GM23338 (cell line): ENCODE measurements around the gene CDK18. TPM values are rescaled to one million over a fixed set of nuclear protein-coding genes. Genes with fewer than 3 reads are reported as not detected.

Source experiments
- ATAC-seq: fragments of 200-7000 bp; cut with Tn5 transposase; 3 replicates; pipeline ENCODE4 v1.9.1; 2020
- DNase-seq: peaks from one replicate; pipeline ENCODE4 v3.0.0-alpha.2; 2015; ENCODE audit warnings: low spot score
- H2AFZ ChIP-seq: fragments of 200-600 bp; sonication (generic); 2 replicates; pipeline ENCODE4 v1.8.0; 2016; ENCODE audit warnings: antibody characterized with exemption, mild to moderate bottlenecking, moderate library complexity
- H3F3A ChIP-seq: fragments of 200-600 bp; sonication (generic); replicated peaks from 2 replicates; pipeline ENCODE4 v1.8.0; 2017; ENCODE audit warnings: antibody characterized with exemption, mixed run types, low read depth
- H3K27ac ChIP-seq: fragments of 200-600 bp; sonication (generic); 2 replicates; pipeline ENCODE4 v1.6.1; 2016; ENCODE audit warnings: low read depth
- H3K27me3 ChIP-seq: fragments of 200-600 bp; sonication (generic); 2 replicates; pipeline ENCODE4 v1.8.0; 2016; ENCODE audit warnings: mild to moderate bottlenecking, mixed run types, moderate library complexity; ENCODE audit not compliant: insufficient read depth
- H3K36me3 ChIP-seq: fragments of 200-600 bp; sonication (generic); 2 replicates; pipeline ENCODE4 v1.8.0; 2016; ENCODE audit warnings: mild to moderate bottlenecking; ENCODE audit not compliant: insufficient read depth
- H3K4me1 ChIP-seq: fragments of 200-600 bp; sonication (generic); 2 replicates; pipeline ENCODE4 v1.8.0; 2016; ENCODE audit warnings: mild to moderate bottlenecking, moderate library complexity; ENCODE audit not compliant: insufficient read depth
- H3K4me2 ChIP-seq: fragments of 200-600 bp; sonication (generic); 2 replicates; pipeline ENCODE4 v1.7.1; 2017; ENCODE audit warnings: mixed run types
- H3K4me3 ChIP-seq: fragments of 200-600 bp; sonication (generic); 2 replicates; pipeline ENCODE4 v1.6.1; 2016; ENCODE audit warnings: mixed run types
- H3K79me2 ChIP-seq: fragments of 200-600 bp; sonication (generic); replicated peaks from 2 replicates; pipeline ENCODE4 v1.8.0; 2017; ENCODE audit warnings: mild to moderate bottlenecking; ENCODE audit not compliant: insufficient read depth
- H3K9me2 ChIP-seq: fragments of 200-600 bp; sonication (generic); 2 replicates; pipeline ENCODE4 v1.8.0; 2017; ENCODE audit not compliant: insufficient read depth
- H4K20me1 ChIP-seq: fragments of 200-600 bp; sonication (generic); replicated peaks from 2 replicates; pipeline ENCODE4 v1.8.0; 2017; ENCODE audit warnings: mild to moderate bottlenecking; ENCODE audit not compliant: insufficient read depth
- H3K27ac Mint-ChIP-seq: 2 replicates; pipeline ENCODE4 v1.8.0; 2020; ENCODE audit warnings: inconsistent platforms, mild to moderate bottlenecking, moderate library complexity, mixed read lengths
- H3K27me3 Mint-ChIP-seq: 3 replicates; pipeline ENCODE4 v1.8.0; 2022; ENCODE audit warnings: low read depth, mild to moderate bottlenecking, moderate library complexity, mixed read lengths, inconsistent platforms; ENCODE audit not compliant: insufficient read depth, poor library complexity
- H3K36me3 Mint-ChIP-seq: 3 replicates; pipeline ENCODE4 v1.8.0; 2021; ENCODE audit warnings: low read depth, mild to moderate bottlenecking, inconsistent platforms, moderate library complexity, mixed read lengths
- H3K4me1 Mint-ChIP-seq: 3 replicates; pipeline ENCODE4 v1.8.0; 2020; ENCODE audit warnings: mild to moderate bottlenecking, inconsistent platforms, mixed read lengths
- H3K4me3 Mint-ChIP-seq: 3 replicates; pipeline ENCODE4 v1.8.0; 2021; ENCODE audit warnings: moderate library complexity, mild to moderate bottlenecking, inconsistent platforms, mixed read lengths
- H3K9me3 Mint-ChIP-seq: 3 replicates; pipeline ENCODE4 v1.8.0; 2020; ENCODE audit warnings: moderate library complexity, mild to moderate bottlenecking, inconsistent platforms, mixed read lengths
- CREB1 ChIP-seq: fragments of 250-450 bp; sonication (Bioruptor Pico); IDR thresholded peaks from 2 replicates; pipeline ENCODE4 v1.5.0; 2020; ENCODE audit warnings: low read depth, mild to moderate bottlenecking, moderate library complexity
- ETS1 ChIP-seq: IDR thresholded peaks from 2 replicates; pipeline ENCODE4 v1.6.1; 2016; ENCODE audit warnings: antibody characterized with exemption
- EZH2 ChIP-seq: fragments of 200-600 bp; sonication (generic); IDR thresholded peaks from one replicate; pipeline ENCODE4 v1.8.0; 2017; ENCODE audit warnings: antibody characterized with exemption, mild to moderate bottlenecking, low read depth; ENCODE audit not compliant: unreplicated experiment
- EZH2phosphoT487 ChIP-seq: fragments of 200-600 bp; sonication (generic); IDR thresholded peaks from one replicate; pipeline ENCODE4 v1.8.1; 2018; ENCODE audit warnings: antibody characterized with exemption; ENCODE audit not compliant: unreplicated experiment
- NANOG ChIP-seq: IDR thresholded peaks from 2 replicates; pipeline ENCODE4 v1.6.1; 2016; ENCODE audit warnings: antibody characterized with exemption, borderline replicate concordance
- POLR2AphosphoS5 ChIP-seq: IDR thresholded peaks from 2 replicates; pipeline ENCODE4 v1.6.1; 2016; ENCODE audit warnings: antibody characterized with exemption, low read depth
- STAT1 ChIP-seq: IDR thresholded peaks from one replicate; pipeline ENCODE4 v1.6.1; 2016; ENCODE audit warnings: antibody characterized with exemption; ENCODE audit not compliant: unreplicated experiment
- polyA plus RNA-seq: library from polyadenylated mRNA; unstranded; fragments of >200 nt; fragmentation: Nextera tagmentation; extraction: Ambion mirVana; gene quantifications from 2 replicates; pipeline ENCODE4 v1.2.1, GENCODE V29; 2016
- total RNA-seq: library from RNA; depleted of rRNA; stranded (reverse); fragments of >200 nt; shearing (Covaris generic); gene quantifications from 2 replicates; pipeline ENCODE4 v1.2.3, GENCODE V29; 2014
- TF ChIP-seq, protein P1 (sequence below), 2 experiments: fragments of 200-600 bp in 1 of 2; sonication (generic) in 1 of 2; conservative IDR thresholded peaks; 2 replicates each; pipeline versions ENCODE4 v1.5.1 to v1.6.1; 2016 to 2017; ENCODE audit warnings: antibody characterized with exemption in 2 of 2, low read depth in 2 of 2, mild to moderate bottlenecking in 2 of 2, moderate library complexity in 1 of 2
- TF ChIP-seq, protein P2 (sequence below): IDR thresholded peaks from one replicate; pipeline ENCODE4 v1.6.1; 2018; ENCODE audit warnings: antibody characterized with exemption; ENCODE audit not compliant: unreplicated experiment

The CDK18 gene
- total and polyA plus RNA-seq, 2 experiments from 2014 or later: 21.1 to 46.5 TPM

GRCh38 chr1:205483372-205483771 is 21.1 kb upstream of the CDK18 start (continued):
- TF ChIP-seq, protein P1, sequence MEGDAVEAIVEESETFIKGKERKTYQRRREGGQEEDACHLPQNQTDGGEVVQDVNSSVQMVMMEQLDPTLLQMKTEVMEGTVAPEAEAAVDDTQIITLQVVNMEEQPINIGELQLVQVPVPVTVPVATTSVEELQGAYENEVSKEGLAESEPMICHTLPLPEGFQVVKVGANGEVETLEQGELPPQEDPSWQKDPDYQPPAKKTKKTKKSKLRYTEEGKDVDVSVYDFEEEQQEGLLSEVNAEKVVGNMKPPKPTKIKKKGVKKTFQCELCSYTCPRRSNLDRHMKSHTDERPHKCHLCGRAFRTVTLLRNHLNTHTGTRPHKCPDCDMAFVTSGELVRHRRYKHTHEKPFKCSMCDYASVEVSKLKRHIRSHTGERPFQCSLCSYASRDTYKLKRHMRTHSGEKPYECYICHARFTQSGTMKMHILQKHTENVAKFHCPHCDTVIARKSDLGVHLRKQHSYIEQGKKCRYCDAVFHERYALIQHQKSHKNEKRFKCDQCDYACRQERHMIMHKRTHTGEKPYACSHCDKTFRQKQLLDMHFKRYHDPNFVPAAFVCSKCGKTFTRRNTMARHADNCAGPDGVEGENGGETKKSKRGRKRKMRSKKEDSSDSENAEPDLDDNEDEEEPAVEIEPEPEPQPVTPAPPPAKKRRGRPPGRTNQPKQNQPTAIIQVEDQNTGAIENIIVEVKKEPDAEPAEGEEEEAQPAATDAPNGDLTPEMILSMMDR (conservative IDR thresholded peaks at IDR 0.05; ENCODE audit: low read depth in 2 of 2): no peak
- no peak for TF ChIP-seq EZH2

- Histone ChIP-seq H3K27ac (no peak overlapping the region), H3K4me2 (0 out of 2 replicates have a peak overlapping the region, but pooled peaks have one; percentile 50), H3K4me3 (no peak overlapping the region; the same call in 1 of the 2 replicates), H3K4me1 (peaks cover 6% of the 10 kb centered on the region; the same call in 1 of the 2 replicates), H3K9me2 (no peaks in the 10 kb centered on the region), H3K36me3 (no peaks in the 10 kb centered on the region), H3F3A (0 out of 2 replicates have a peak, but pooled peaks cover 2% of the 10 kb centered on the region), H3K79me2 (no peaks in the 10 kb centered on the region), H2AFZ (no peak overlapping the region), H3K27me3 (no peaks in the 10 kb centered on the region; the same call in 1 of the 2 replicates), H4K20me1 (no peaks in the 10 kb centered on the region)
- Mint-ChIP-seq H3K9me3 (no peaks in the 10 kb centered on the region), H3K4me3 (no peak overlapping the region), H3K27me3 (peaks cover 24% of the 10 kb centered on the region), H3K36me3 (no peaks in the 10 kb centered on the region; the same call in 2 of the 3 replicates), H3K4me1 (peaks cover 36% of the 10 kb centered on the region), H3K27ac (no peak overlapping the region)
- ATAC-seq (peak; percentile 79), DNase-seq (peak; percentile 90)
- no peak for TF ChIP-seq POLR2AphosphoS5
- TF ChIP-seq, protein P1 (conservative IDR thresholded peaks at IDR 0.05; ENCODE audit: low read depth in 2 of 2): peak; percentile 94 to 99
These were observed 19.2 kb upstream of the CDK18 start for GRCh38 chr1:205484985-205485967.

DNA sequence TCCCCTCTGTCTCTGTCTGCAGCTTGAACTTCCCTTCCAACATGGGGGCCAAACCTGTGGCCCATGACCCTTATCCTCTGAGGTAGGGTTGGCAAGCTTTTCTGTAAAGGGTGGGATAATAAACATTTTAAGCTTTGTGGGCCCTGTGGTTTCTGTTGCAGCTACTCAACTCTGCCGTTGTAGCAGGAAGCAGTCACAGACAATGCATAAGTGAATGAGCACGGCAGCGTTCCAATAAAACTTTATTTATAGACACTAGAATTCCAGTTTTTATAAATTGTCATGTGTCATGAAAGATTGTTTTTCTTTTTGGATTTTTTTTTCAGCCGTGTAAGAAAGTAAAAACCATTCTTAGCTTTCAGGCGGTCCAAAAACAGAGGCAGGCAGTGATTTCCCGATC is 18.2 kb upstream of the CDK18 start:
- Histone ChIP-seq H3K36me3 (no peaks in the 10 kb centered on the region), H3K9me2 (no peaks in the 10 kb centered on the region), H3K79me2 (no peaks in the 10 kb centered on the region), H2AFZ (no peak overlapping the region), H3K4me2 (no peak overlapping the region), H3K4me3 (no peak overlapping the region), H3K4me1 (peaks cover 6% of the 10 kb centered on the region; the same call in 1 of the 2 replicates), H4K20me1 (no peaks in the 10 kb centered on the region), H3K27ac (no peak overlapping the region), H3F3A (0 out of 2 replicates have a peak, but pooled peaks cover 2% of the 10 kb centered on the region), H3K27me3 (no peaks in the 10 kb centered on the region; the same call in 1 of the 2 replicates)
- no peaks in the 10 kb centered on the region for H3K9me3 Mint-ChIP-seq
- no peak overlapping the region for H3K4me3 Mint-ChIP-seq
- peaks cover 29% of the 10 kb centered on the region for H3K4me1 Mint-ChIP-seq
- H3K27me3 Mint-ChIP-seq: peaks cover 21% of the 10 kb centered on the region
- no peak for ATAC-seq
- no peak for DNase-seq
- no peaks in the 10 kb centered on the region; the same call in 2 of the 3 replicates for H3K36me3 Mint-ChIP-seq
- H3K27ac Mint-ChIP-seq: no peak overlapping the region
- TF ChIP-seq EZH2 (no peak), POLR2AphosphoS5 (no peak), CREB1 (CRISPR knock-in tag) (no peak), ETS1 (no peak), STAT1 (no peak), EZH2phosphoT487 (no peak), NANOG (no peak)
- TF ChIP-seq, protein P2, sequence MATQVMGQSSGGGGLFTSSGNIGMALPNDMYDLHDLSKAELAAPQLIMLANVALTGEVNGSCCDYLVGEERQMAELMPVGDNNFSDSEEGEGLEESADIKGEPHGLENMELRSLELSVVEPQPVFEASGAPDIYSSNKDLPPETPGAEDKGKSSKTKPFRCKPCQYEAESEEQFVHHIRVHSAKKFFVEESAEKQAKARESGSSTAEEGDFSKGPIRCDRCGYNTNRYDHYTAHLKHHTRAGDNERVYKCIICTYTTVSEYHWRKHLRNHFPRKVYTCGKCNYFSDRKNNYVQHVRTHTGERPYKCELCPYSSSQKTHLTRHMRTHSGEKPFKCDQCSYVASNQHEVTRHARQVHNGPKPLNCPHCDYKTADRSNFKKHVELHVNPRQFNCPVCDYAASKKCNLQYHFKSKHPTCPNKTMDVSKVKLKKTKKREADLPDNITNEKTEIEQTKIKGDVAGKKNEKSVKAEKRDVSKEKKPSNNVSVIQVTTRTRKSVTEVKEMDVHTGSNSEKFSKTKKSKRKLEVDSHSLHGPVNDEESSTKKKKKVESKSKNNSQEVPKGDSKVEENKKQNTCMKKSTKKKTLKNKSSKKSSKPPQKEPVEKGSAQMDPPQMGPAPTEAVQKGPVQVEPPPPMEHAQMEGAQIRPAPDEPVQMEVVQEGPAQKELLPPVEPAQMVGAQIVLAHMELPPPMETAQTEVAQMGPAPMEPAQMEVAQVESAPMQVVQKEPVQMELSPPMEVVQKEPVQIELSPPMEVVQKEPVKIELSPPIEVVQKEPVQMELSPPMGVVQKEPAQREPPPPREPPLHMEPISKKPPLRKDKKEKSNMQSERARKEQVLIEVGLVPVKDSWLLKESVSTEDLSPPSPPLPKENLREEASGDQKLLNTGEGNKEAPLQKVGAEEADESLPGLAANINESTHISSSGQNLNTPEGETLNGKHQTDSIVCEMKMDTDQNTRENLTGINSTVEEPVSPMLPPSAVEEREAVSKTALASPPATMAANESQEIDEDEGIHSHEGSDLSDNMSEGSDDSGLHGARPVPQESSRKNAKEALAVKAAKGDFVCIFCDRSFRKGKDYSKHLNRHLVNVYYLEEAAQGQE: no peak
